ENCODE data around the gene SMKR1.
A peak's percentile ranks its signal among the peaks of the same experiment; 100 is the strongest.
"Not testable (repeated sequence)": the region's sequence is repeated elsewhere in the genome, so short reads cannot be mapped to it uniquely, and the experiment has no call there.

The SMKR1 gene

GRCh38 chr7:129466796-129467195, 35.5 kb upstream of the SMKR1 start:
- Histone ChIP-seq H3K27me3 (ENCODE audit: insufficient read depth, low read depth, severe bottlenecking) (no peaks in the 10 kb centered on the region), H3K4me3 (ENCODE audit: low read depth, low read length) (no peak overlapping the region), H3K36me3 (peaks cover 61% of the 10 kb centered on the region), H3K9me3 (ENCODE audit: severe bottlenecking) (no peaks in the 10 kb centered on the region), H3K27ac (no peak overlapping the region)
- DNase-seq: no peak
- no peak for TF ChIP-seq CTCF (IDR thresholded peaks at IDR 0.05; ENCODE audit: low read depth, low read length)

- DNase-seq: no peak
- no peaks in the 10 kb centered on the region for H3K9me3 ChIP-seq (ENCODE audit: severe bottlenecking)
- no peak overlapping the region for H3K4me3 ChIP-seq (ENCODE audit: low read depth, low read length)
- peaks cover 49% of the 10 kb centered on the region for H3K36me3 ChIP-seq
- no peaks in the 10 kb centered on the region for H3K27me3 ChIP-seq (ENCODE audit: insufficient read depth, low read depth, severe bottlenecking)
- TF ChIP-seq CTCF (IDR thresholded peaks at IDR 0.05; ENCODE audit: low read depth, low read length): no peak
- no peak overlapping the region for H3K27ac ChIP-seq
Observed at GRCh38 chr7:129468087-129468486, 34.2 kb upstream of the SMKR1 start.

GRCh38 chr7:129468547-129468946, 33.8 kb upstream of the SMKR1 start:
- no peak overlapping the region for H3K27ac ChIP-seq
- H3K36me3 ChIP-seq: peaks cover 47% of the 10 kb centered on the region
- H3K27me3 ChIP-seq (ENCODE audit: insufficient read depth, low read depth, severe bottlenecking): no peaks in the 10 kb centered on the region
- TF ChIP-seq CTCF (IDR thresholded peaks at IDR 0.05; ENCODE audit: low read depth, low read length): no peak
- no peak overlapping the region for H3K4me3 ChIP-seq (ENCODE audit: low read depth, low read length)
- no peaks in the 10 kb centered on the region for H3K9me3 ChIP-seq (ENCODE audit: severe bottlenecking)
- DNase-seq: no peak

GRCh38 chr7:129469930-129470329, 32.4 kb upstream of the SMKR1 start:
- Histone ChIP-seq H3K4me3 (ENCODE audit: low read depth, low read length) (no peak overlapping the region), H3K9me3 (ENCODE audit: severe bottlenecking) (no peaks in the 10 kb centered on the region), H3K36me3 (peaks cover 38% of the 10 kb centered on the region), H3K27ac (peak overlapping the region; percentile 54), H3K27me3 (ENCODE audit: insufficient read depth, low read depth, severe bottlenecking) (no peaks in the 10 kb centered on the region)
- no peak for TF ChIP-seq CTCF (IDR thresholded peaks at IDR 0.05; ENCODE audit: low read depth, low read length)
- DNase-seq: no peak

- TF ChIP-seq CTCF (IDR thresholded peaks at IDR 0.05; ENCODE audit: low read depth, low read length): no peak
- Histone ChIP-seq H3K9me3 (ENCODE audit: severe bottlenecking) (no peaks in the 10 kb centered on the region), H3K27me3 (ENCODE audit: insufficient read depth, low read depth, severe bottlenecking) (no peaks in the 10 kb centered on the region), H3K27ac (peak overlapping the region; percentile 54), H3K4me3 (ENCODE audit: low read depth, low read length) (no peak overlapping the region), H3K36me3 (peaks cover 35% of the 10 kb centered on the region)
- DNase-seq: peak; percentile 70
Observed at GRCh38 chr7:129470411-129470810, 31.9 kb upstream of the SMKR1 start.

- no peak for TF ChIP-seq CTCF (IDR thresholded peaks at IDR 0.05; ENCODE audit: low read depth, low read length)
- peaks cover 26% of the 10 kb centered on the region for H3K36me3 ChIP-seq
- H3K4me3 ChIP-seq (ENCODE audit: low read depth, low read length): no peak overlapping the region
- no peak overlapping the region for H3K27ac ChIP-seq
- no peak for DNase-seq
- no peaks in the 10 kb centered on the region for H3K27me3 ChIP-seq (ENCODE audit: insufficient read depth, low read depth, severe bottlenecking)
- H3K9me3 ChIP-seq (ENCODE audit: severe bottlenecking): no peaks in the 10 kb centered on the region
Observed at GRCh38 chr7:129471402-129471827, 30.9 kb upstream of the SMKR1 start.

GRCh38 chr7:129475931-129476330, 26.4 kb upstream of the SMKR1 start:
- not testable (repeated sequence) for H3K4me3 ChIP-seq (ENCODE audit: low read depth, low read length); H3K27ac ChIP-seq; H3K27me3 ChIP-seq (ENCODE audit: insufficient read depth, low read depth, severe bottlenecking); H3K9me3 ChIP-seq (ENCODE audit: severe bottlenecking); DNase-seq
- peaks cover 13% of the 10 kb centered on the region for H3K36me3 ChIP-seq

- H3K9me3 ChIP-seq (ENCODE audit: severe bottlenecking); H3K4me3 ChIP-seq (ENCODE audit: low read depth, low read length); H3K27ac ChIP-seq; DNase-seq; H3K27me3 ChIP-seq (ENCODE audit: insufficient read depth, low read depth, severe bottlenecking): not testable (repeated sequence)
- peaks cover 17% of the 10 kb centered on the region for H3K36me3 ChIP-seq
Observed at GRCh38 chr7:129476398-129476797, 25.9 kb upstream of the SMKR1 start.
